Measurements from ENCODE around the gene MAL. TPM values are rescaled to one million over a fixed set of nuclear protein-coding genes. Genes with fewer than 3 reads are reported as not detected.

Gene MAL
- polyA plus RNA-seq, 1 donor, result 263 TPM

DNA sequence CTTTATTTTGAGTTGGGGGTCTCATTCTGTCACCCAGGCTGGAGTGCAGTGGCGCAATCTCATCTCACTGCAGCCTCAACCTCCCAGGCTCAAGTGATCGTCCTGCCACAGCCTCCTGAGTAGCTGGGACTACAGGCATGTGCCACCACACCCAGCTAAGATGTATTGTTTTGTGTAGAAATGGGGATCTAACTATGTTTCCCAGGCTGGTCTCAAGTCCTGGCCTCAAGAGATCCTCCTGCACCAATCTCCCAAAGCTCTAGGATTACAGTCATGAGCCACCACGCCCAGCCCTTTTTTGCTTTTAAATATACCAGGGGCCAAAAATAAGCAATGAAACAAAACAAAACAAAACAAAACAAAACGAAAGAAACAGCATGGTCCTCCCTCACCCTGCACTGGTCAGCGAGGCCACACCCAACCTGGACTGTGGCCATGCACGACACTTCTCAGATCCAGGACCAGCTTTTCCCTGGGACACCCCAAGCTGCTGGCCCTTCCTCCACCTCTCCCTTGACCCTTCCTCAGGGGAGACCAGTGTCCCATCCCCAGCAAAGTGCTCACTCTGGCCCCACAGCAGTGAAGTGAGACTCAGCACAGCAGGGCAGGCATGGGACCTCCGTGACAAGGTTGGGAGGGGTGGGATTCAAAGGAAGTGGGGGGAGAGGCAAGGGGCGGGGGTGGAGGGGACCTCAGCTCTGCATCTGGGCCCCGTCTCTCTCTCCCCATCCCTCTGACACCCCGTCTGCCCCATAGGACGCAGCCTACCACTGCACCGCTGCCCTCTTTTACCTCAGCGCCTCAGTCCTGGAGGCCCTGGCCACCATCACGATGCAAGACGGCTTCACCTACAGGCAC lies 23.5 kb downstream of the MAL start:
- no peak for DNase-seq

DNA sequence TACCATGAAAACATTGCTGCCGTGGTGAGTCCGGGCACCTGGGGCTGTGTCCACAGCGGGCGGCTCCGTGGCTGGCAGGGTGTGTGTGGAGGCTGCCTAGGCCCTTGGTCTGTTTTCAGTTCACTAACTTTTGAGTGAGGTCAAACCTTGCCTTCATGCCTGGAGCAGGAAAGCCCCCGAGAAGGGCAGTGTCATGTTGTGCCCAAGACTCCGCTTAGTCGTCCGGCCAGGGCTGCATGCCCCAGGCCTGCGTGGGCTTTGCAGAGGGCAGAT lies 24.1 kb downstream of the MAL start:
- no peak for DNase-seq

DNA sequence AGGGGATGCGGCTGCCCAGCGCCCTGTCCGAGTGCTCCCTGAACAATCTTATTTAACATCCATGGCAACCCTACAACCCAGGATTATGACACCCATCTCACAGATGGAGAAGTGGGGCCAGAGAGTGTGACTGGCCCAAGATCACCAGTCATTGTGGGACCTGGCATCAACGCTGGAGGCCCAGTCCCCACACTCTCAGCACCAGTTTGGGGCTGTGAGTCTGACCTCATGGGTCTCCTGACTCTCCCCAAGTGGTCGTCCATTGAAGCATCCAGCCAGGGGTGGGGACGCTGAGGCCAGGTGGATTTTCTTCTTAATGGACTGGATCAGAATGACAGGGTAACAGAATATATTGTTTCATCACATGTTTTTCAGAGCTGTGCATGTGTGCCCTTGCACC lies 24.5 kb downstream of the MAL start:
- DNase-seq, result no peak

DNA sequence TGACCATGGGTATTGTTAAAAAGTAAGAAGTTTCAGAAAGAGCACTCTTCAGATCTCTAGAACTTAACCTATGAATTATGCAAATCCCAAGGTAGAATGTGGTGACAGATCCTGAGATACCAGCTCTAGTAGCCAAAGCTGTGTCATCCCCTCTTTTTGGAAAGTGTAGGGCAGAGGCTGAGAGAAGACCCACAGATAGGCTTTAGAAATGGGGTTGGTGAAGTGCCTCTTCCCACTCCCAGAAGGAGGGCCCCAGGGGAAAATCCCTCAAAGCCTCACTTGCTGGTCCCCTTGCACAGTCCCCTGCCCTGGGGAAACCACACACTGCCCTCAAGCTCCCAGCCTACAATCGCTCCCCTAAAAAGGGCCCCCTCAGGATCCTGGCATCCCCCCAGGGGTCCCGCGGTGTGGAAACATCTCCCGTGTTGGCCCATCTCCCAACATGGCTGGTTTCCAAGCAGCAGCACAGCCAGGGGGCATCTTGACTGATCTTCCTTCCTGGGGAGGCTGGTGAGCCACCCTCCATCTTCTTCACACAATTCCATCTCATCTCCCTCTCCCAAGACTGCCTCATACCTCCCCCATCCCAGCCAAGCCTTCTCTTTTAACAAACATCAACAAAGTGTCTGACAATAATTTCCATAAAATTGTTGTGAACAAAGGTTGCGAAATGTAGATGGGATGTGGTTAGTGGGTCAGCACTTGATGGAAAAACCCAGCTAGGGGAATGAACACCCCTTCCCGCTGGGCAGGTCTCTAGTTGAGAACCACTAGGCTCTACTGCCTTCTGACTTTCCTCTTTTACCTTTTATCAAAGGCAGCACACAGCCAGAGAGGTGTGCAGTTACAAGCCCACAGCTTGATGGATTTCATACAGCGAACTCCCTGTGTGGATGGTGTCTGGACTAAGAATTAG lies 25.1 kb downstream of the MAL start:
- no peak for DNase-seq

DNA sequence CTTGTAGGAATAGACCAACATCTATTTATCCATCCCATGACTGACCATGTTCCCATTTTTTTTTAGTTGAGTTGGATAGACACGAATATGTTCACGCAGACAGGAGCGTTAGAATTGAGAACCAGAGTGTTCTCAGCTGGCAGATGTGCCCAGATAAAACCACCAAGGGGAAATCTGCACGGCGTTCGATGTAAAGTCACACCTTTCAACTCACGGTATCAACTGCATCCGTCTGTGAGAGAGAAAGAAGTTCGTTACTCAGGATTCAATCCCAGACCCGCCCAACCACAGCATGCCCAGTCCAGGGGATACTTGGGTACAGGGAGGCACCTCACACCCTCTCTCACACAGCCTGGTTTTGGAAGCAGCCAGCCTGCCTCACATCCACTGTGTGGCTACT lies 26.1 kb downstream of the MAL start:
- DNase-seq, result no peak

DNA sequence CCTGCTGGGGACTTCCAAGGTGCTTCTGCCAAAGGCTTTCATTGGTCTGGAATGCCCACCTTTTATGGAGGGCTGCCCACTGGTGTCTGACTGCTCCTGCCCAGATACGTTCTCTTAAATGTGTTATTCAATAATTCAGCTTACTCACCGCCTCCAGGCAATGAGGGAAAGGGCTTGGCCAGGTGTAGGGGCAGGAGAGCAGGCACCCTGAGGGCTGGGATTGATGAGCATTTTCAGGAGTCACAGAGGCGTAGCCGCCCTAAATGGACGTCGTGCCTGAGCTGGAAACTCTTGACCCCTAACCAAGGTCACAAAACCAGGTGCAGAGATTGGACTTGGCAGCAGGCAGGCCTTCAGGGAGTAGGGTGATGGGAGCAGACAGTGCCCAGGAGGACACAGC lies 26.8 kb downstream of the MAL start:
- peak; percentile 53 for DNase-seq

DNA sequence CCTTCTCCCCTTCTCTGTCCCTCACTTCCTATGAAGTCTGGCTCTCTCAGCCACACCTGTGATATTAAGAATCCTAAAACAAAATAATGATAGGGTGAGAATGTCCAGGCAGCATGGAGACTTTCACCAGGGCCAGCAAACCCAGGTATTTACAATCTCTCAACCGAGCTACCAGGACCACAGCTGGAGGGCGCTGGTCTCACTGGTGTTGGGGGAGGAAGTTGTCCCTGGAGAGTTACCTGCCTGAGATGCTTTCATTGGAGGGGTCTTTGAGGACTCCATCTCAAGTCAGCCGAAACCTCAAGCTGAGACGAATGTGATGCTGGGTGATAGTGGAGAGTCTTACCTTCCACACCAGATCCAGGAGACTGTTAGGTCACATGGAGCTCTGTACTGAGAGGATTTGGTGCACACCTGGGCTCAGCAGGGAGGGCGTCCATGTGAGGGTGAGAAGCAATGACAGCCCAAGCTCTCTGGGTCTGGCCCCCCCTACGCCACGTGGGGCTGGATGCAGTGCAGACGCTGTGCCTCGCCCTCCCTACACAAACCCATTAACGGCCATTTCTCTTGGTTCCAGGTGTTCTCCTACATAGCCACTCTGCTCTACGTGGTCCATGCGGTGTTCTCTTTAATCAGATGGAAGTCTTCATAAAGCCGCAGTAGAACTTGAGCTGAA lies 27.4 kb downstream of the MAL start:
- no peak for DNase-seq

DNA sequence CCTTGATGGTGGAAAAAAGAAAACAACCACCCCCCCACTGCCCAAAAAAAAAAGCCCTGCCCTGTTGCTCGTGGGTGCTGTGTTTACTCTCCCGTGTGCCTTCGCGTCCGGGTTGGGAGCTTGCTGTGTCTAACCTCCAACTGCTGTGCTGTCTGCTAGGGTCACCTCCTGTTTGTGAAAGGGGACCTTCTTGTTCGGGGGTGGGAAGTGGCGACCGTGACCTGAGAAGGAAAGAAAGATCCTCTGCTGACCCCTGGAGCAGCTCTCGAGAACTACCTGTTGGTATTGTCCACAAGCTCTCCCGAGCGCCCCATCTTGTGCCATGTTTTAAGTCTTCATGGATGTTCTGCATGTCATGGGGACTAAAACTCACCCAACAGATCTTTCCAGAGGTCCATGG lies 28.0 kb downstream of the MAL start:
- DNase-seq, result no peak

DNA sequence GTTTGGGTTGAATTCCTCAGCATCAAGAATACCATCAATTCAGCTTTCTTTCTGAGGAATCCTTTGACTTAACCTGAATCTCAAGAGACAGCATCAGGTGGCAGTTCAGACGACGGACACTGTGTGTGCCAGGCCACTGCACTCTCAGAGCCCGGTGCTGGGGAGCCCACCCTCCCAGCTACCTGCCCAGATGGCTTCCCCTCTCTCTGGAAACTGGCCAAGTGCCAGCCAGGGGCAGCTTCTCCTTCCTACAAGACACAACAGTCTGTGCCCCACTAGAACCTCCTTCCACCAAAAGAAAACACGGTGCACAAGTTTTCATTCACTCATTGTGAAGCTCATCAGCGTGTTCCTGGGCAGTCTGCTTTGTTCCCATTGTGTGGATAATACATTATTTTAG lies 28.5 kb downstream of the MAL start:
- DNase-seq, result no peak

DNA sequence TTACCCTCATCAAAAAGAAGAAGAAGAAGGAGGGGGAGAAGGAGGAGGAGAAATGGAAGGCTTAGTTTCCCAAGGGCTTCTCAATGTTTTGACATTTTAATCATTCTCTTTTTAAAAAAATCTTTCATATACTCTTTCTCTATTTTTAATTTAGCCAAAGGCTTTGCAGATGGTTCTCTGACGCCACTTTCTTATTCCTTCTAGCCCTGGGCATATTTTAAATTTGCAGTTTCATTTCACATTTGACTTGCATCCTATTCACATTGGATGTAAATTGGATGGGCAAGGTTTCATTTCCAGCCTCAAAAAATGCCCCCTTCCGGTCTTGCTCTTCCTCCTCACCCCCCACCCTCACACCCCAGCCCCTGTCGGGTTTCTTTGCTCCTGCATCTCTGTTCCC lies 29.8 kb downstream of the MAL start:
- no peak for DNase-seq

DNA sequence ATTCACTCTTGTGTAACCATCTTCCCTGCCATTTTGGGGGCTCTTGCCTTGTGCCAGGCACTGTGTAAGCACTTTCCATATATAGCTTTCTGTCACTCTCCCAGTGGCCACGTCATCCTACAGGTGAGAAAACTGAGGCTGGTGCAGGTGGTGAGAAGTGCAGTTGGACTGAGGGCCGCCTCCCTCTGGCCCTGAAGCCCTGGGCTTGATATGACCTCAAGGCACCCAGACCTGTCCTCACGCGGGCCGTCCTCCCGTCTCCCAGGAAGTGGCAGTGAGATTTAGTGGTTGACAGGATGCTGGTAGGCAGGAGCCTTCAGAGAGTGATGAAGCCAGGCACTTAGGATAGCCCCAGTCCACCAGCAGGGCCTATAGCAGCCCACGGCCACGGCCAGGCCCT lies 30.5 kb downstream of the MAL start:
- no peak for DNase-seq

DNA sequence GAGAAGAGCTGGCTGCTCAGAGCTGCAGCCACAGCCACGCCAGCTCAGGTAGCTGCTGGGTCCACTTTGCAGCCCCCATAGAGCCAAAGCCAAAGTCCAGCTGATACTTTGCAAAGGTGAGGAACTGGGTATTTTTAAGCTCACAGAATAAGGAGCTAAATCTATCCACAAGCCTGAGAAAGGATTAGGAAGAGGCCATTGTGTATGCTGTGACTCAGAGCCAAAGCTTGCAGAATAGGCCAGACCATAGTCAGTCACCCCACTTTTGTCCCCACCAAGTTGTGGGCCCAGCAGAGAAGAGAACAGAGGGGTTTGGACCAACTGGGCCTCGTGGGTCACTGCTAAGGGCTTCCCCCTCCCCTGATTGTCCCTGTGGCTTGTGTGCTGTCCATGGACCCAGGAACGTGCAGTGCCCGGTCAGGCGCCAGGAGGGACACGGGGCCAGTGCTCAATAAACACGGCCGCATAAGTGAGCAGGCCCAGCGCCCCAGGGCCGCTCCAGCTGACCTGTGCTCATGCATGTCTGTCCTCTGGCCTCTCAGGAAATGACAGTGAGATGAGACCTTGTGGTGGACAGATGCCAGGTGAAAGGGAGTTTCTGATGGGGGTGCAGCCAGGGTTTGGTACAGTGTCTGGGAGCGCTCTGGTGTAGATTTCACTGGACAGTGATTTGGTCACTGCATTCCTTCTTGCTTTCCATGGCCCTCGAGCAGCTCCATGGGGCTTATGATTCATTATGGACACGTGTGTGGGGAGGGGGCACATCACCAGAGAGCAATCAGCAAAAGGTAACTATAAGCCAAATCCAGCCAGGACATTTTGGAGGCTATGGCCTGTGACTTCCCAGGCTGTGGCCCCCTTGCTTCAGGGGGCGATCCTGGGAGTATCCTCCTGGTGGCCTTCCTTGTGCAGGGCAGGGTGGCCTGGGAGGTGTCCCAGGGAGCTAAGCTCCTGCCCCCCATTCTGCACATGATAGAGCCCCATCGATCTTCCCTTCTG lies 31.3 kb downstream of the MAL start:
- DNase-seq, result no peak

DNA sequence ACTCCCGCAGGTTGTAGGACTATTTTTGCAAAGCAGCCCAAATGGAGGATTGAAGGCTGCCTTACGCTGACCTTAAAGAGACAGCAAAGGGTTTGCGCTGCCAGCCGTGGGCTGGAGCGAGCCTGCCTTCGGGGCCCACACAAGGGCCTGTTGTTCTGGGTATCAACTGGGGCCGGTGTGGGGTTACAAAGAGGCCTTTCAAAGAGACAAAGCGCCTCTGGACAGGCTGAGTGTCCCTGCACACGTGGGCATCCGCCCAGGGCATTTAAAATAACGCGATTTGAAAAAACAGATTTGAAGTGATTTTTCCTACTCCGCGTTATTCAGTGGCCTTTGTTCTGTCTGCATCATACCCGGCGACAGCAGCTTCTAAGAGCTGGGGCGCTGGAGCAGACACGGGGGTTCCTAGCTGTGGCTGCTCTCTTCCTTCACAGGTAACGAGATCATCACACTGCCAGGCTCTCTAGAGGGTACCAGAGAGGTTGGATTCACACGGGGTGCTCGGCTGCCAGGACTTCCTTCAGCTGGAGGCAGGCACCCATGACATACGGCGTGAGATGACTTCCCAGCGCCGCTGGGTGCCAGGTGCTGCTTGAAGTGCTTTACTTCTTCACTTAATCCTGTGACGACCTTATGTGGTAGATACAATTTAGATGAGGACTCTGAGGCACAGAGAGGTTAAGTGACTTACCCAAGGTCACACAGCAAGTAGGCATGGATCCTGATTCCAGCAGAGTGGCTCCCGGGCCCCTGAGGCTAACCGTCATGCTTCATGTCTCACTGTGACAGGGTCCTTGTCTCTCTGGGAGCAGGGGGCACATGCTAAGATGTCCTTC lies 32.2 kb downstream of the MAL start:
- no peak for DNase-seq

DNA sequence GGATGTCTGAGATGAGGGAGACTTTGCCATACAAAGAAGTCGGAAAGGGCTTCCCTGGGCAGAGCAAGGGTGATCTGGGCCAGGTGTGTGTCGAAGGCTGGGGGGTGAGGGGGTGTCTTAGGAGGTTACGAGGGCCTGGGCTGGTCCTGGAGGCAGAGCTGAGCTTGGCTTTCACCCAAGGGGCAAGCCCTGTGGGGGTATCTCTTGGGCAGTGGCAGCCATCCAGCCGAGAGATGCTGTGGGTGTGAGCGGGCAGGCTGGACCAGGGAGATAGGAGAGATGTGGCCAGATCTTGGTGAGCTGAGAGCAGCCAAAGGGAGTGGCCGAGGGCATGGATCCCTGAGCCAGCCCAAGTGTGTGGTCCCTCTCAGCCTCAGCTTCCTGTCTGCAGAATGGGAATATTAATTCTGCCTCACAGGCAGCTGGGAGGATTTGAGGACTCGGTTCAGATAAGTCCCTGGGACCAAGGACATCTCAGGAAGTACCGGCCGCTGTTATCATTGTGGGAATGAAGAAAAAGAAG lies 33.0 kb downstream of the MAL start:
- DNase-seq, result no peak

DNA sequence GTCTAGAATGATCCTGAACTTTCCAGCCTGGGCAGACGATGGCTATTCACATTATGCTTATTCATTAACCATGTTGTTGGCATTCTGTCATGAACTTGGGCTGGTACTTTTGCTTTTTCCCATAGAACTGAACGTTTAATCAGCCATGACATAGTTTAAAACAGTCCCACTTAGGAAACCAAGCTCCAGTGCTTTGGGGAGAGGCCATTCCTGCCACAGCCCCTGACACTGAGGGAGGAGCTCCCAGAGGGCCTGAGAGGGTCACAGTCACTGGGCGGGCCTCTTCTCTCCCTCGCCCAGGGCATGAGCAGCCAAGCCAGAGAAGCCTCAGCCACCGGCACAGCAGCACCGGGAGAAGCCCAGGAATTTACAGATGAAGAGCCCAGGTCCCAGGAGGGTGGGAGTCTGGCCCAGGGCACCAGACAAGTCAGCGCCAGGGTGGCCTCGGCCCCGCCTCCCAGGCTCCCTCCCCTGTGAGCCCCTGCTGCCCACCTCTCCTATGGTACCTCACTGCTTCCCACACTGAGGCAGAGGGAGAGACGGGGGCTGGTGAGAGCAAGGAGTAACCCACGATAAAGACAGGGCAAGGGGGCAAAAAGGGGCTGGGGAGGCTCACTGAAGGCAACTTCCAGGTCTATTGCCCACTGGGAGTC lies 33.6 kb downstream of the MAL start:
- DNase-seq, result peak; percentile 63

DNA sequence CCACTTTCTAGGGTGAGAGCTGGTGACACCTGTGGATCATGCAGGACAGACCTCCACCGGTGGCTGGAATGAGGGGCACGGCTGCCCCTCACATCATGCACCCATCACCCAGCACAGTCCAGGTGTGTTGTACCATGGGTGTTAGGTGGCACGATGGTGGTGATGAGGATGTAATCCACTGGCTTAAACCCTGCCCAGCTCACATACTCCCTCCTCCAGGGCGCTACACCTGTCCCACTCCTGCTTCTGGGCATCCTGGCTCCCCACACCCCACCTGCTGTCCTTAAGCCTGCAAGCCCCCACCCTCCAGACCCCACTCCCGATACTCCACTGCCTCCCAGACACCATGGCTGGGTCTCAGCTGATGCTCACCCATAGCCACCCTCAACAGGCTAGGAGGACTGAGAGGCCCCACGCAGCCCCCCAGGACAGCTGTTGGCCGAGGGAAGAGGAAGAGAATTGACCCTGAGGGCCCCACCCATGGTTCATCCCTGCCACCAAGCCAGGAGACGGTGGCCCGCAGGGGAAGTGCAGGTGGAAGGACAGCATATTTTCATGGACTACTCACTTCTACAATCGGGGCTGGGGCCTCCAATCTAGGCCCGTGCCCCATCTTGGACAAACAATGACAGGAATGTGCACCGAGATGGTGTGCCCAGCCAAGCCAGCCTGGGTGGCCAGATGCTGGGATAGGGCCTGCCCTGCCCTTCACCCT lies 34.3 kb downstream of the MAL start:
- no peak for DNase-seq

DNA sequence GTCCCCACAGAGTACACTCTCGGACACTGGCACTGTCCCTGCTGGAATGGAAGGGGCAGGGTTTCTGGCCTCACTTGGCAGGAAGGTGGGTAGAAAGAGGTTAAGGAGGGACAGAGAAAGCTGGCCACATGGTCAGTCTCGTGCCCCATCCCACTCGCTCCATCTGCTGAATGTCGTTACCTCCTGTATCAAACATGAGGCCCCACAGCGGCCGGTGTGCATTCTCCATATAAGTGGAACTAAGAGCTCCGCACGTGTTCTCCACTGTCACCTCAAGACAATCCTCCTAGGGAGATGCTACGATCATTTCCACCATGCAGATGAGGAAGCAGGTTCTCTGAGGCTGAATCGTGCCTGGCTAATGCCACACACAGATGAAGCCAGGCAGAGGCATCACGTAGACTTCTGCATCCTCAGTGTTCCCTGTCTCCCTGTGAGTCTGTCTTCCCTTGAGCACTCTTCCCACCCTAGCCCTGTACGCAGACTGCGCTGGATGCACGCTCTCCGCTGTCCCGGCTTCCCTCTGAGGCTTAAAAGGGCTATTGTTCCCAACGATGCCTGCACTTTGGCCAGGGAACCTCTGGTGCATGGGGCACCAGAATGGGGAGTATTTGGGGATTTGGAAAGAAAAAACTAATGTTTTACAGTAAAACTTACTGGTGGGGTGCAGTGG lies 35.1 kb downstream of the MAL start:
- no peak for DNase-seq

DNA sequence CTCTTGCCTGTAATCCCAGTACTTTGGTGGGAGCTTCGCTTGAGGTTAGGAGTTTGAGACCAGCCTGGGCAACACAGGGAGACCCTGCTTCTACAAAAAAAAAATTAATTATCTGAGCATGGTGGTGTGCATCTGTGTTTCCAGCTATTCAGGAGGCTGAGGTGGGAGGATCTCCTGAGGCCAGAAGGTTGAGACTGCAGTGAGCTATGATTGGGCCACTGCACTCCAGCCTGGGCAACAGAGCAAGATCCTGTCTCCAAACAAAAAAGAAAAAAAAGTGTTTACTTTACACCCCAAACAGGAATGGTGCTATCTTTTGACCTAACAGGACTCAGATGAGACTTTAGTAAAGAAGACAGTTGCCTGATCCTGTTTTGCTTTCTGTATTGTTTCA lies 35.6 kb downstream of the MAL start:
- no peak for DNase-seq
